GM18951 (cell line): Measurements from ENCODE around the gene CERK.

Experiments
- POLR2A ChIP-seq: IDR thresholded peaks from 4 replicates; pipeline ENCODE4 v1.6.1; 2011; ENCODE audit warnings: mild to moderate bottlenecking; ENCODE audit not compliant: insufficient read length, insufficient read depth; ENCODE audit errors: extremely low read depth
- in situ Hi-C: fragments of 300-500 bp; cut with MboI; formaldehyde crosslinking; loops from one replicate; pipeline ENCODE4 v1.12.0; 2022; ENCODE audit warnings: low sequenced_read_pairs, mixed read lengths, inconsistent platforms; ENCODE audit not compliant: unreplicated experiment

CERK gene

GRCh38 chr22:46707305-46707704 is 30.7 kb downstream of the CERK start:
- in situ Hi-C loops, result no loop called here
- TF ChIP-seq POLR2A, result no peak

- in situ Hi-C loops, result no loop called here
- TF ChIP-seq POLR2A, result no peak
Measured at GRCh38 chr22:46706060-46706459, 32.0 kb downstream of the CERK start.

GRCh38 chr22:46703996-46704370 is 34.1 kb downstream of the CERK start:
- in situ Hi-C loops, result no loop called here
- no peak for TF ChIP-seq POLR2A

- TF ChIP-seq POLR2A, result no peak
- in situ Hi-C loops, result no loop called here
Measured at GRCh38 chr22:46703171-46703995, 34.7 kb downstream of the CERK start.

- no peak for TF ChIP-seq POLR2A
- in situ Hi-C loops, result no loop called here
Measured at GRCh38 chr22:46701262-46701661, 36.8 kb downstream of the CERK start.

GRCh38 chr22:46699091-46699490 is 39.0 kb downstream of the CERK start:
- TF ChIP-seq POLR2A, result no peak
- in situ Hi-C loops, result no loop called here

GRCh38 chr22:46697811-46698515 is 40.1 kb downstream of the CERK start:
- in situ Hi-C loops, result no loop called here
- no peak for TF ChIP-seq POLR2A

- TF ChIP-seq POLR2A, result no peak
- in situ Hi-C loops, result no loop called here
Measured at GRCh38 chr22:46696614-46697013, 41.4 kb downstream of the CERK start.

- in situ Hi-C loops, result no loop called here
- no peak for TF ChIP-seq POLR2A
Measured at GRCh38 chr22:46696229-46696518, 41.9 kb downstream of the CERK start.

GRCh38 chr22:46695346-46696228 is 42.5 kb downstream of the CERK start:
- TF ChIP-seq POLR2A, result no peak
- in situ Hi-C loops, result no loop called here

- no peak for TF ChIP-seq POLR2A
Measured at GRCh38 chr22:46694416-46695170, 43.5 kb downstream of the CERK start.

GRCh38 chr22:46693634-46694415 is 44.2 kb downstream of the CERK start:
- in situ Hi-C loops, result no loop called here
- no peak for TF ChIP-seq POLR2A

More at GRCh38 chr22:46694416-46695170, 43.5 kb downstream of the CERK start:
- in situ Hi-C loops, result no loop called here

- TF ChIP-seq POLR2A, result no peak
- in situ Hi-C loops, result no loop called here
Measured at GRCh38 chr22:46691571-46691970, 46.5 kb downstream of the CERK start.
